Stimulated activated CD8-positive, alpha-beta memory T cell treated with anti-CD3 and anti-CD28 coated beads, Interleukin-7, amount 100 ng/mL, for 24 hours (primary cell): Measurements from ENCODE around the gene ARHGAP20.

ENCODE experiments used
- DNase-seq: peaks from one replicate; pipeline ENCODE4 v3.0.0-alpha.2; 2020; ENCODE audit warnings: low read depth

ARHGAP20 gene

GRCh38 chr11:110711776-110712658 is at the start of gene ARHGAP20:
Gene ARHGAP20, minus strand, starts transcription at chr11:110712437. Its CDS starts 206 bp downstream, at chr11:110712231.
- no peak for DNase-seq

- no peak for DNase-seq
These were observed 49.8 kb upstream of the ARHGAP20 start for GRCh38 chr11:110761991-110762390.

GRCh38 chr11:110761131-110761530 is 48.9 kb upstream of the ARHGAP20 start:
- no peak for DNase-seq

- no peak for DNase-seq
These were observed 47.7 kb upstream of the ARHGAP20 start for GRCh38 chr11:110759972-110760381.

- DNase-seq: no peak
These were observed 45.9 kb upstream of the ARHGAP20 start for GRCh38 chr11:110757962-110758755.

- DNase-seq: no peak
These were observed 44.8 kb upstream of the ARHGAP20 start for GRCh38 chr11:110757066-110757465.

- no peak for DNase-seq
These were observed 43.7 kb upstream of the ARHGAP20 start for GRCh38 chr11:110755941-110756340.

GRCh38 chr11:110752890-110753289 is 40.7 kb upstream of the ARHGAP20 start:
- DNase-seq: no peak

GRCh38 chr11:110750100-110750499 is 37.9 kb upstream of the ARHGAP20 start:
- DNase-seq: no peak

- no peak for DNase-seq
These were observed 35.3 kb upstream of the ARHGAP20 start for GRCh38 chr11:110747531-110747930.

GRCh38 chr11:110738641-110739040 is 26.4 kb upstream of the ARHGAP20 start:
- no peak for DNase-seq

- no peak for DNase-seq
These were observed 25.4 kb upstream of the ARHGAP20 start for GRCh38 chr11:110737593-110737992.

GRCh38 chr11:110736171-110736553 is 23.9 kb upstream of the ARHGAP20 start:
- no peak for DNase-seq

- no peak for DNase-seq
These were observed 23.4 kb upstream of the ARHGAP20 start for GRCh38 chr11:110735455-110736170.

- DNase-seq: no peak
These were observed 22.6 kb upstream of the ARHGAP20 start for GRCh38 chr11:110734790-110735189.

- DNase-seq: no peak
These were observed 18.5 kb upstream of the ARHGAP20 start for GRCh38 chr11:110730773-110731172.

- DNase-seq: no peak
These were observed 16.6 kb upstream of the ARHGAP20 start for GRCh38 chr11:110728883-110729282.

GRCh38 chr11:110728476-110728875 is 16.2 kb upstream of the ARHGAP20 start:
- DNase-seq: no peak

- DNase-seq: no peak
These were observed 12.1 kb upstream of the ARHGAP20 start for GRCh38 chr11:110724358-110724757.

GRCh38 chr11:110720431-110721275 is 8.4 kb upstream of the ARHGAP20 start:
- no peak for DNase-seq

- DNase-seq: no peak
These were observed 4.1 kb upstream of the ARHGAP20 start for GRCh38 chr11:110716361-110716760.
